Breast epithelium (tissue), 3 donors: ENCODE data around the gene PEX19.

Experiments
- CTCF ChIP-seq, 3 donors: fragments of 450-650 bp; IDR thresholded peaks; one replicate each; pipeline ENCODE4 v1.5.1; 2016 to 2017; ENCODE audit warnings: antibody characterized with exemption in 3 of 3, mild to moderate bottlenecking in 3 of 3, moderate library complexity in 3 of 3
- POLR2AphosphoS5 ChIP-seq, 3 donors: sonication (generic); formaldehyde crosslinking; IDR thresholded peaks; one replicate each; pipeline ENCODE4 v1.6.1; 2017; ENCODE audit warnings: antibody characterized with exemption in 3 of 3

- TF ChIP-seq POLR2AphosphoS5 (IDR thresholded peaks at IDR 0.05), result no peak
- TF ChIP-seq CTCF (IDR thresholded peaks at IDR 0.05), result no peak
These were observed 39.5 kb downstream of the PEX19 start for GRCh38 chr1:160245434-160245833.
